Glomerular visceral epithelial cell (primary cell): ENCODE data around the gene INPPL1.

Experiments
- DNase-seq: peaks from one replicate; pipeline ENCODE4 v3.0.0-alpha.2; 2016; ENCODE audit errors: extremely low spot score

INPPL1 gene

DNA sequence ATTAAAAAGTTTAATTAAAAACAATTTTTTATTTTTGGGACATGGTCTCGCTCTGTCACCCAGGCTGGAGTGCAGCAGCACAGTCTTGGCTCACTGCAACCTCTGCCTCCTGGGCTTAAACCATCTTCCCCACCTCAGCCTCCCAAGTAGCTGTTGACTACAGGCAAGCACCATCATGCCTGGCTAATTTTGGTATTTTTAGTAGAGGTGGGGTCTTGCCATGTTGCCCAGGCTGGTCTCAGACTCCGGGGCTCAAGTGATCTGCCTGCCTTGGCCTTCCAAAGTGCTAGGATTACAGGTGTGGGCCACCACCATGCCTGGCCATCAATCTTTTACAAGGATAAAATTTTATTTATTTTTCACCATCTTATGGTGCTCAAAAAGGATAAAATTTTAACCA lies 62.7 kb downstream of the INPPL1 start:
- no peak for DNase-seq
